Measurements from ENCODE around the gene TJP1. TPM values are rescaled to one million over a fixed set of nuclear protein-coding genes. Genes with fewer than 3 reads are reported as not detected.
A peak's percentile ranks its signal among the peaks of the same experiment; 100 is the strongest.

TJP1 gene
- total RNA-seq, 1 experiment from 2014 or later: 129 TPM

- TF ChIP-seq, protein P1, sequence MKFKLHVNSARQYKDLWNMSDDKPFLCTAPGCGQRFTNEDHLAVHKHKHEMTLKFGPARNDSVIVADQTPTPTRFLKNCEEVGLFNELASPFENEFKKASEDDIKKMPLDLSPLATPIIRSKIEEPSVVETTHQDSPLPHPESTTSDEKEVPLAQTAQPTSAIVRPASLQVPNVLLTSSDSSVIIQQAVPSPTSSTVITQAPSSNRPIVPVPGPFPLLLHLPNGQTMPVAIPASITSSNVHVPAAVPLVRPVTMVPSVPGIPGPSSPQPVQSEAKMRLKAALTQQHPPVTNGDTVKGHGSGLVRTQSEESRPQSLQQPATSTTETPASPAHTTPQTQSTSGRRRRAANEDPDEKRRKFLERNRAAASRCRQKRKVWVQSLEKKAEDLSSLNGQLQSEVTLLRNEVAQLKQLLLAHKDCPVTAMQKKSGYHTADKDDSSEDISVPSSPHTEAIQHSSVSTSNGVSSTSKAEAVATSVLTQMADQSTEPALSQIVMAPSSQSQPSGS (CRISPR knock-in tag; IDR thresholded peaks at IDR 0.05; ENCODE audit: borderline replicate concordance, low read depth): no peak
- peak; percentile 22; the same call in 1 of the 2 replicates for TF ChIP-seq HMGXB4 (CRISPR knock-in tag; IDR thresholded peaks at IDR 0.05)
- TF ChIP-seq FOXP4 (CRISPR knock-in tag; IDR thresholded peaks at IDR 0.05): no peak; the same call in 1 of the 2 replicates
- TF ChIP-seq ZNF512 (CRISPR knock-in tag; IDR thresholded peaks at IDR 0.05; ENCODE audit: borderline replicate concordance): no peak
- TF ChIP-seq, protein P2, sequence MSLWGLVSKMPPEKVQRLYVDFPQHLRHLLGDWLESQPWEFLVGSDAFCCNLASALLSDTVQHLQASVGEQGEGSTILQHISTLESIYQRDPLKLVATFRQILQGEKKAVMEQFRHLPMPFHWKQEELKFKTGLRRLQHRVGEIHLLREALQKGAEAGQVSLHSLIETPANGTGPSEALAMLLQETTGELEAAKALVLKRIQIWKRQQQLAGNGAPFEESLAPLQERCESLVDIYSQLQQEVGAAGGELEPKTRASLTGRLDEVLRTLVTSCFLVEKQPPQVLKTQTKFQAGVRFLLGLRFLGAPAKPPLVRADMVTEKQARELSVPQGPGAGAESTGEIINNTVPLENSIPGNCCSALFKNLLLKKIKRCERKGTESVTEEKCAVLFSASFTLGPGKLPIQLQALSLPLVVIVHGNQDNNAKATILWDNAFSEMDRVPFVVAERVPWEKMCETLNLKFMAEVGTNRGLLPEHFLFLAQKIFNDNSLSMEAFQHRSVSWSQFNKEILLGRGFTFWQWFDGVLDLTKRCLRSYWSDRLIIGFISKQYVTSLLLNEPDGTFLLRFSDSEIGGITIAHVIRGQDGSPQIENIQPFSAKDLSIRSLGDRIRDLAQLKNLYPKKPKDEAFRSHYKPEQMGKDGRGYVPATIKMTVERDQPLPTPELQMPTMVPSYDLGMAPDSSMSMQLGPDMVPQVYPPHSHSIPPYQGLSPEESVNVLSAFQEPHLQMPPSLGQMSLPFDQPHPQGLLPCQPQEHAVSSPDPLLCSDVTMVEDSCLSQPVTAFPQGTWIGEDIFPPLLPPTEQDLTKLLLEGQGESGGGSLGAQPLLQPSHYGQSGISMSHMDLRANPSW (CRISPR knock-in tag; conservative IDR thresholded peaks at IDR 0.05; ENCODE audit: low read depth): no peak; the same call in 1 of the 2 replicates
- no peak for TF ChIP-seq CREM (CRISPR knock-in tag; IDR thresholded peaks at IDR 0.05)
- TF ChIP-seq ATF6 (CRISPR knock-in tag; IDR thresholded peaks at IDR 0.05): no peak
- TF ChIP-seq, protein P3, sequence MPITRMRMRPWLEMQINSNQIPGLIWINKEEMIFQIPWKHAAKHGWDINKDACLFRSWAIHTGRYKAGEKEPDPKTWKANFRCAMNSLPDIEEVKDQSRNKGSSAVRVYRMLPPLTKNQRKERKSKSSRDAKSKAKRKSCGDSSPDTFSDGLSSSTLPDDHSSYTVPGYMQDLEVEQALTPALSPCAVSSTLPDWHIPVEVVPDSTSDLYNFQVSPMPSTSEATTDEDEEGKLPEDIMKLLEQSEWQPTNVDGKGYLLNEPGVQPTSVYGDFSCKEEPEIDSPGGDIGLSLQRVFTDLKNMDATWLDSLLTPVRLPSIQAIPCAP (CRISPR knock-in tag; IDR thresholded peaks at IDR 0.05): no peak
- no peak for TF ChIP-seq SMAD4 (CRISPR knock-in tag; IDR thresholded peaks at IDR 0.05)
- no peak for TF ChIP-seq CBFB (CRISPR knock-in tag; IDR thresholded peaks at IDR 0.05; ENCODE audit: low read depth)
- TF ChIP-seq ZNF219 (CRISPR knock-in tag; IDR thresholded peaks at IDR 0.05; ENCODE audit: borderline replicate concordance): peak; percentile 70; the same call in 1 of the 2 replicates
- TF ChIP-seq, protein P4, sequence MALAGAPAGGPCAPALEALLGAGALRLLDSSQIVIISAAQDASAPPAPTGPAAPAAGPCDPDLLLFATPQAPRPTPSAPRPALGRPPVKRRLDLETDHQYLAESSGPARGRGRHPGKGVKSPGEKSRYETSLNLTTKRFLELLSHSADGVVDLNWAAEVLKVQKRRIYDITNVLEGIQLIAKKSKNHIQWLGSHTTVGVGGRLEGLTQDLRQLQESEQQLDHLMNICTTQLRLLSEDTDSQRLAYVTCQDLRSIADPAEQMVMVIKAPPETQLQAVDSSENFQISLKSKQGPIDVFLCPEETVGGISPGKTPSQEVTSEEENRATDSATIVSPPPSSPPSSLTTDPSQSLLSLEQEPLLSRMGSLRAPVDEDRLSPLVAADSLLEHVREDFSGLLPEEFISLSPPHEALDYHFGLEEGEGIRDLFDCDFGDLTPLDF (CRISPR knock-in tag; IDR thresholded peaks at IDR 0.05): no peak
- TF ChIP-seq SMAD3 (CRISPR knock-in tag; IDR thresholded peaks at IDR 0.05; ENCODE audit: borderline replicate concordance): no peak
- no peak for TF ChIP-seq ZNF317 (CRISPR knock-in tag; IDR thresholded peaks at IDR 0.05; ENCODE audit: borderline replicate concordance, low read depth)
- no peak for TF ChIP-seq ZNF671 (CRISPR knock-in tag; IDR thresholded peaks at IDR 0.05)
- TF ChIP-seq, protein P5, sequence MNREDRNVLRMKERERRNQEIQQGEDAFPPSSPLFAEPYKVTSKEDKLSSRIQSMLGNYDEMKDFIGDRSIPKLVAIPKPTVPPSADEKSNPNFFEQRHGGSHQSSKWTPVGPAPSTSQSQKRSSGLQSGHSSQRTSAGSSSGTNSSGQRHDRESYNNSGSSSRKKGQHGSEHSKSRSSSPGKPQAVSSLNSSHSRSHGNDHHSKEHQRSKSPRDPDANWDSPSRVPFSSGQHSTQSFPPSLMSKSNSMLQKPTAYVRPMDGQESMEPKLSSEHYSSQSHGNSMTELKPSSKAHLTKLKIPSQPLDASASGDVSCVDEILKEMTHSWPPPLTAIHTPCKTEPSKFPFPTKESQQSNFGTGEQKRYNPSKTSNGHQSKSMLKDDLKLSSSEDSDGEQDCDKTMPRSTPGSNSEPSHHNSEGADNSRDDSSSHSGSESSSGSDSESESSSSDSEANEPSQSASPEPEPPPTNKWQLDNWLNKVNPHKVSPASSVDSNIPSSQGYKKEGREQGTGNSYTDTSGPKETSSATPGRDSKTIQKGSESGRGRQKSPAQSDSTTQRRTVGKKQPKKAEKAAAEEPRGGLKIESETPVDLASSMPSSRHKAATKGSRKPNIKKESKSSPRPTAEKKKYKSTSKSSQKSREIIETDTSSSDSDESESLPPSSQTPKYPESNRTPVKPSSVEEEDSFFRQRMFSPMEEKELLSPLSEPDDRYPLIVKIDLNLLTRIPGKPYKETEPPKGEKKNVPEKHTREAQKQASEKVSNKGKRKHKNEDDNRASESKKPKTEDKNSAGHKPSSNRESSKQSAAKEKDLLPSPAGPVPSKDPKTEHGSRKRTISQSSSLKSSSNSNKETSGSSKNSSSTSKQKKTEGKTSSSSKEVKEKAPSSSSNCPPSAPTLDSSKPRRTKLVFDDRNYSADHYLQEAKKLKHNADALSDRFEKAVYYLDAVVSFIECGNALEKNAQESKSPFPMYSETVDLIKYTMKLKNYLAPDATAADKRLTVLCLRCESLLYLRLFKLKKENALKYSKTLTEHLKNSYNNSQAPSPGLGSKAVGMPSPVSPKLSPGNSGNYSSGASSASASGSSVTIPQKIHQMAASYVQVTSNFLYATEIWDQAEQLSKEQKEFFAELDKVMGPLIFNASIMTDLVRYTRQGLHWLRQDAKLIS (CRISPR knock-in tag; IDR thresholded peaks at IDR 0.05; ENCODE audit: borderline replicate concordance): no peak
- TF ChIP-seq MYBL2 (CRISPR knock-in tag; IDR thresholded peaks at IDR 0.05): no peak
- TF ChIP-seq MXD4 (CRISPR knock-in tag; IDR thresholded peaks at IDR 0.05; ENCODE audit: borderline replicate concordance): no peak
- TF ChIP-seq NR1H2 (CRISPR knock-in tag; IDR thresholded peaks at IDR 0.05): no peak
These were observed 147.4 kb downstream of the TJP1 start (continued) for GRCh38 chr15:29674661-29675533.
